ENCODE results near the gene PITX2.

The PITX2 gene

GRCh38 chr4:110622841-110623717 lies at the start of gene PITX2:
Gene PITX2, minus strand, starts transcription at chr4:110623077. Its CDS starts 617 bp downstream, at chr4:110622460.
- peak; percentile 81 for DNase-seq

GRCh38 chr4:110671679-110672078 lies 48.8 kb upstream of the PITX2 start:
- DNase-seq: no peak

GRCh38 chr4:110669663-110670062 lies 46.8 kb upstream of the PITX2 start:
- DNase-seq: no peak

- DNase-seq: no peak
Observed at GRCh38 chr4:110668463-110669235, 45.8 kb upstream of the PITX2 start.

GRCh38 chr4:110667670-110668069 lies 44.8 kb upstream of the PITX2 start:
- no peak for DNase-seq

- DNase-seq: peak; percentile 25
Observed at GRCh38 chr4:110666030-110666429, 43.2 kb upstream of the PITX2 start.

- DNase-seq: no peak
Observed at GRCh38 chr4:110663738-110664444, 41.0 kb upstream of the PITX2 start.

GRCh38 chr4:110663206-110663605 lies 40.3 kb upstream of the PITX2 start:
- DNase-seq: no peak

GRCh38 chr4:110660755-110661154 lies 37.9 kb upstream of the PITX2 start:
- DNase-seq: no peak

GRCh38 chr4:110654254-110654635 lies 31.4 kb upstream of the PITX2 start:
- DNase-seq: no peak

- no peak for DNase-seq
Observed at GRCh38 chr4:110653321-110654253, 30.7 kb upstream of the PITX2 start.

- no peak for DNase-seq
Observed at GRCh38 chr4:110644008-110644407, 21.1 kb upstream of the PITX2 start.

GRCh38 chr4:110643096-110643495 lies 20.2 kb upstream of the PITX2 start:
- DNase-seq: no peak

GRCh38 chr4:110641218-110641617 lies 18.3 kb upstream of the PITX2 start:
- DNase-seq: no peak

- DNase-seq: no peak
Observed at GRCh38 chr4:110640576-110640975, 17.7 kb upstream of the PITX2 start.

GRCh38 chr4:110639207-110640090 lies 16.6 kb upstream of the PITX2 start:
- no peak for DNase-seq

GRCh38 chr4:110638089-110638746 lies 15.3 kb upstream of the PITX2 start:
- DNase-seq: no peak

GRCh38 chr4:110637408-110638088 lies 14.7 kb upstream of the PITX2 start:
- DNase-seq: no peak

- DNase-seq: peak; percentile 50
Observed at GRCh38 chr4:110636680-110637407, 14.0 kb upstream of the PITX2 start.

All from NCI-H526 treated with DMSO at 0.1 percent for 48 hours (cell line).